SK-N-MC (cell line): ENCODE results near the gene NUP62.

ENCODE experiments used
- EZH2 ChIP-seq: fragments of 200-600 bp; sonication (generic); IDR thresholded peaks from one replicate; pipeline ENCODE4 v1.6.1; 2017; ENCODE audit warnings: antibody characterized with exemption
- POLR2AphosphoS5 ChIP-seq: IDR thresholded peaks from 2 replicates; pipeline ENCODE4 v1.6.1; 2012; ENCODE audit warnings: mild to moderate bottlenecking, low read depth, low read length, borderline replicate concordance

- TF ChIP-seq POLR2AphosphoS5, result no peak
- no peak for TF ChIP-seq EZH2
Measured at GRCh38 chr19:49918089-49918488, 11.2 kb downstream of the NUP62 start.
